ENCODE data around the gene IRX4. TPM values are rescaled to one million over a fixed set of nuclear protein-coding genes. Genes with fewer than 3 reads are reported as not detected.

IRX4 gene
- total RNA-seq, 1 donor from 2014 or later, result not detected

DNA sequence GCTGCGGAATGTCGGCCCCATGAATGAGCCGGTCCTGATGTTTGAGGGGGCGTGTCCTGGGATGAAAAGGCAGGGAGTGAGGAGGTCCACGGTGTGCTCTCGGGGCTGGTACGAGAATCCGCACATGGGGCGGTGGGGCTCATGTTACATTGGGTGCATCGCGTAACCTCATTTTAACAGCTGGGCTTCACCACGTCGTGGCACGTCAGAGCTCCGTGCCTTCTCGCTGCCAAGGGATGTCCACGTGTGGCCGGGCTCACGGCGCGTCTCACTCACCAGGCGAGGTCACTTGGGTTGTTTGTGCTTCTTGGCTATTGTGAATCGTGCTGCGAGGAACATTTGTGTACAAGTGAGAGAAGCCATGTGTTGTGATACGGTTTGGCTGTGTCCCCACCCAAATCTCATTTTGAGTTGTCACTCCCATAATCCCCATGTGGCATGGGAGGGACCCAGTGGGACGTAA is 29.1 kb upstream of the IRX4 start:
- DNase-seq (no peak), ATAC-seq (no peak)
- Histone ChIP-seq H3K27me3 (ENCODE audit: low read depth) (no peaks in the 10 kb centered on the region), H3K4me1 (no peaks in the 10 kb centered on the region), H3K9me3 (peaks cover 6% of the 10 kb centered on the region), H3K4me3 (no peak overlapping the region), H3K36me3 (no peaks in the 10 kb centered on the region), H3K27ac (no peak overlapping the region)
- TF ChIP-seq CTCF (IDR thresholded peaks at IDR 0.05), result no peak
- intact Hi-C loops (cut with DNase I), result no loop called here

DNA sequence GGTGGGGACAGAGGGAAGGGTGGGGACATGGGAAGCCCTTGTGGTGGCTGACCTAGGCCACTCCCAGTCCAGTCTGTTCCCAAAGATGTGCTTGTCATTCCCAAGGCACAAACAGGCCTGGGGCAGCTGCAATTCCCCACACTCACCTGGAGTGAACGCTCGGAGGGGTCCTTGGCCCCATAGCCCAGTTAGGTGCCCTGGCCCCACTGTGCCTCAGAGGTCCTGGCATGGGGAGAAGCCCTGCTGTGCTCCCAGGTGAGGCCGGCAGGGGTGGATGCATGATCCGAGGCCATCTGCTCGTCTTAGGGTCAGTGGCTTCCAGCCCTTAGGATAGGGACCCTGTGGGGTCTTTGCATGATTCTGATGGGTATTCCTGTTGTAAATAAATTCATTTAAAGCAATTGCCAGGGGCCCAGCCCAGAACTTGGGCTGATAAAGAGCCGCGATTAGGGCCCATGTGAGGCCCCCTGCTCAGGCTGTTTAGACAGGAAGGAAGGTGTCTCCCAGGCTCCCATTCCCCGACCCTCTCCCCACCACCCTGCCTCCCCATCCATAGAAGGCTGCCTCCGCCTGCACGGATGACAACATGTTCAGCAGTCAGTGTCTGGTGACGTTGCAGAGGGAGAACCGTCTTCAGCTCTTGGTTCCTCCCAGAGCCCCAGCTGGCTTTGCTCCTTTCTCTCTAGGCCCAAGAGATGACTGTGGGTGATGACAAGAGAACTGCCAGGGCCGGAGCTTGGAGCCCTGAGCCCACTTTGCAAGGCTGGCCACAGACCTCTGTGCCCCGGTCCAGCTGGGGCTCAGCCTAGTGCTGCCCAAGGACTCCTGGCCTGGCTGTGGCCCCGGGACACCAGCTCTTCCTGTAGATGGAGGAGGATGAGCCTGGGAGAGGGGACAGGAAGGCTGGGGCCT is 28.4 kb upstream of the IRX4 start:
- TF ChIP-seq CTCF (IDR thresholded peaks at IDR 0.05), result no peak
- Histone ChIP-seq H3K27me3 (ENCODE audit: low read depth) (no peaks in the 10 kb centered on the region), H3K4me1 (no peaks in the 10 kb centered on the region), H3K36me3 (no peaks in the 10 kb centered on the region), H3K27ac (no peak overlapping the region), H3K9me3 (peaks cover 6% of the 10 kb centered on the region), H3K4me3 (no peak overlapping the region)
- intact Hi-C loops (cut with DNase I), result no loop called here
- DNase-seq (no peak), ATAC-seq (no peak)

GRCh38 chr5:1910081-1910760 is 27.5 kb upstream of the IRX4 start:
- TF ChIP-seq CTCF (IDR thresholded peaks at IDR 0.05), result no peak
- Histone ChIP-seq H3K27me3 (ENCODE audit: low read depth) (no peaks in the 10 kb centered on the region), H3K36me3 (no peaks in the 10 kb centered on the region), H3K4me3 (no peak overlapping the region), H3K4me1 (no peaks in the 10 kb centered on the region), H3K27ac (no peak overlapping the region), H3K9me3 (peaks cover 11% of the 10 kb centered on the region)
- no peak for DNase-seq
- no peak for ATAC-seq
- intact Hi-C loops (cut with DNase I), result no loop called here

DNA sequence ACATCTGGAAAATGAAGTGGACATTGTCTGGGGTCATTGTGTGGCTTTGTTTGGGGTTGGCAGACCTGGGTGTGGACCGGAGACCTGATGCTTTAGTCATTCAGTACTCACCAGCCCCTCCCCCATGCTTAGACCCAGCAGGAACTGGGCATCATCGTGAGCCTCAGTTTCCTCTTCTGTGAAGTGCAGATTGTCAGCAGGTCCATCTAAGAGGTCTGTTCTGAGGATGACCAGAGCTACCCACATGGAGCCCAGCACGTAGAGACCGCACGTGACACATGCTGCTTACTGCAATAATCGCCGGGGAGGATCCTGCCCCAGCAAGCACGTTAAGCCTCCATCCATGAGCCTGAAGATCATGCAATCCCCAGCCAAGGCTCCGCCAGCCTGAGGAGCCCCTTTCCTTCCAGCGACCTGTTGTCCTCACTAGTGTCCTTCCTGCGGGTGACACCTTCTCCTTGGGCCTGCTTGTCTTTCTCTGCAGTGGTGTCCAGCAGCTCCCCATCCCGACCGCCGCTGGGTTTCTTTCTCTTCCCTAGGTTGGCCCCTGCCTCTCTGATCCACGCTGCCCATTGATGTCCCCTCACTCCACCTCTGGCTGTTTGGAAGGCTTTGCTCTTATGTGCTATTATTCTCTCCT is 26.7 kb upstream of the IRX4 start:
- no peaks in the 10 kb centered on the region for H3K36me3 ChIP-seq
- no peak for DNase-seq
- no peak for ATAC-seq
- intact Hi-C loops (cut with DNase I), result no loop called here
- H3K4me3 ChIP-seq, result no peak overlapping the region
- no peak overlapping the region for H3K27ac ChIP-seq
- H3K9me3 ChIP-seq, result peaks cover 7% of the 10 kb centered on the region
- no peak for TF ChIP-seq CTCF (IDR thresholded peaks at IDR 0.05)
- no peaks in the 10 kb centered on the region for H3K27me3 ChIP-seq (ENCODE audit: low read depth)
- no peaks in the 10 kb centered on the region for H3K4me1 ChIP-seq

DNA sequence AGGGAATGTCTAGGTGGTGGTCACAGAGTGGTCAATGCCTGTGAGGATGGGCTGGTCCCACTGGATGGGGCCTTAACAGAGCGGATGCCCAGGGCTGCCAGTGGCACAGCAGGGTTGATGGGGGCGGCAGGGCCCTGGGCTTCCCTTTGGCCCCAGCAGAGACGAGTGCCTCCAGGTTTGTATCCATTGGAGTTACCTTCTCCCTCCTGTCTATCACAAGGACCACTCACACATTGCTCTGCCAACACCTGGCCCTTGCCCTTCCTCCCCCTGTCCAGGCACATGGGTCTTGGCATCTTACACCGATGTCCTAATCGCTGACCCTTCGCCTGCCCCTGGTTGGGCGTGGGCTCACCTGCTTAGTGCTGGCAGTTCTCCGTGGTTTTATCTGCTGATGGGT is 26.2 kb upstream of the IRX4 start:
- DNase-seq, result no peak
- intact Hi-C loops (cut with DNase I), result no loop called here

More for the DNA sequence above, 26.2 kb upstream of the IRX4 start:
- no peak overlapping the region for H3K4me3 ChIP-seq
- H3K27ac ChIP-seq, result no peak overlapping the region
- no peak for TF ChIP-seq CTCF (IDR thresholded peaks at IDR 0.05)
- no peaks in the 10 kb centered on the region for H3K36me3 ChIP-seq
- H3K4me1 ChIP-seq, result no peaks in the 10 kb centered on the region
- no peaks in the 10 kb centered on the region for H3K27me3 ChIP-seq (ENCODE audit: low read depth)
- H3K9me3 ChIP-seq, result peaks cover 6% of the 10 kb centered on the region
- no peak for ATAC-seq
